ENCODE measurements around the gene TNNC2.
"Not testable (repeated sequence)": the region's sequence is repeated elsewhere in the genome, so short reads cannot be mapped to it uniquely, and the experiment has no call there.

Gene TNNC2

GRCh38 chr20:45827030-45827652 is at the start of gene TNNC2:
Gene TNNC2 (minus strand): TSS chr20:45827312. CDS start chr20:45827248, 64 bp downstream.
- no peak for DNase-seq

- no peak for DNase-seq
Observed at GRCh38 chr20:45874576-45874975, 47.5 kb upstream of the TNNC2 start.

DNA sequence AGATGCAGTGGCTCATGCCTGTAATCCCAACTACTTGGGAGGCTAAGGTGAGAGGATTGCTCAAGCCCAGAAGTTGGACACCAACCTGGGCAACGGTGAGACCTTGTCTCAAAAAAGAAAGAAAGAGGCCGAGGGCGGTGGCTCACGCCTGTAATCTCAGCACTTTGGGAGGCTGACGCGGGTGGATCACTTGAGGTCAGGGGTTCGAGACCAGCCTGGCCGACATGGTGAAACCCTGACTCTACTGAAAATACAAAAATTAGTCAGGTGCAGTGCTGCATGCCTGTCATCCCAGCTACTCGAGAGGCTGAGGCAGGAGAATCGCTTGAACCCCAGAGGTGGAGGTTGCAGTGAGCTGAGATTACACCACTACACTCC is 47.0 kb upstream of the TNNC2 start:
- not testable (repeated sequence) for DNase-seq

DNA sequence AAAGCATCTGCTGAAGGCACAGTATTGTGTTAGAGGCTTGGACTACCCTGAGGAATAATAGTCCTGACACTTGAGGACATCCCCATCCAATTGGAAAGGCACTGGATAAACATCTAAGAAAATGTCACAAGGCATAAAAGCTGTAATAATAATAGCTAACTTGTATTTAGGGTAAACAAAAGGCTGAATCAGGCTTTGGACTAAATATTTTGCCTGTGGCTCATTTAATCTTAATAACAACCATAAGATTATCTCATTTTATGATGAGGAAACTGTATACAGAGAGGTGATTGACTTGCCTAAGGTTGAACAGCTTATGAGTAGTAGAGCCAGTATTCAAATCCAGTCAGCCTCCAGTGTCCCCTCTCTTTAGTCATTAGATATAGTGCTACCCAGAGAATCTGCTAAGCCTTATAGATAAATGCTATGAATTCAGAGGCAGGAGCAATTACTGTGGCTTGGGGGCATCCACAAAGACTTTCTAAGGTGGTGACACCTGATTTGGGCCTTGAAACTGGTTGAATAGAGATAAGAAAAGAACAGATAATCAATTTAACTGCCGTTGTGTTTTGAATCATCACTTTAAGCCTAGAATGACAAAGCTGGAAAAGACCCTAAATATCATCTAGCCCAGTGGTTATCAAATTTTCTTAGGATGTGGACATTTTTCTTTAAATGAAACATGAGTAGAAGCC is 46.4 kb upstream of the TNNC2 start:
- no peak for DNase-seq

DNA sequence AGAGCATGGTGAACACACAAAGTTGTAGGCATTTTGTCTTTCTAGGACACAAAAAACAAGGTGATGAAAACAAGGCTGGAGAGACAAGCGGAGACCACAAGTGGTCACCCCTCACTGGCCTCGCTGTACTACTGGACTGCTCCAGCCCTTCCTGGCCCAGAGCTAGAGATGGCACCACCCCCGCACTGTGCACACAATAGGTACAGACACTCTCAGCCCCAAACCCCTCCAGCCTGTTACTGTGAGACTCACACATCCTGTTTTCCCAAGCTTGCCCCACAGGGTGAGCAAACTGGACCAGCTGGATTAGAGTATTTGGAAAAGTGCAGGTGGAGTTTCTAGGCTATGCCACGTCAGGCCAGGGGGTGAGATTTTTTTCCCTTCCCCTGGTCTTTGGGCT is 45.5 kb upstream of the TNNC2 start:
- DNase-seq = no peak

GRCh38 chr20:45867819-45868176 is 40.7 kb upstream of the TNNC2 start:
- no peak for DNase-seq

GRCh38 chr20:45867136-45867818 is 40.2 kb upstream of the TNNC2 start:
- DNase-seq = no peak

- no peak for DNase-seq
Observed at GRCh38 chr20:45866454-45866853, 39.3 kb upstream of the TNNC2 start.

DNA sequence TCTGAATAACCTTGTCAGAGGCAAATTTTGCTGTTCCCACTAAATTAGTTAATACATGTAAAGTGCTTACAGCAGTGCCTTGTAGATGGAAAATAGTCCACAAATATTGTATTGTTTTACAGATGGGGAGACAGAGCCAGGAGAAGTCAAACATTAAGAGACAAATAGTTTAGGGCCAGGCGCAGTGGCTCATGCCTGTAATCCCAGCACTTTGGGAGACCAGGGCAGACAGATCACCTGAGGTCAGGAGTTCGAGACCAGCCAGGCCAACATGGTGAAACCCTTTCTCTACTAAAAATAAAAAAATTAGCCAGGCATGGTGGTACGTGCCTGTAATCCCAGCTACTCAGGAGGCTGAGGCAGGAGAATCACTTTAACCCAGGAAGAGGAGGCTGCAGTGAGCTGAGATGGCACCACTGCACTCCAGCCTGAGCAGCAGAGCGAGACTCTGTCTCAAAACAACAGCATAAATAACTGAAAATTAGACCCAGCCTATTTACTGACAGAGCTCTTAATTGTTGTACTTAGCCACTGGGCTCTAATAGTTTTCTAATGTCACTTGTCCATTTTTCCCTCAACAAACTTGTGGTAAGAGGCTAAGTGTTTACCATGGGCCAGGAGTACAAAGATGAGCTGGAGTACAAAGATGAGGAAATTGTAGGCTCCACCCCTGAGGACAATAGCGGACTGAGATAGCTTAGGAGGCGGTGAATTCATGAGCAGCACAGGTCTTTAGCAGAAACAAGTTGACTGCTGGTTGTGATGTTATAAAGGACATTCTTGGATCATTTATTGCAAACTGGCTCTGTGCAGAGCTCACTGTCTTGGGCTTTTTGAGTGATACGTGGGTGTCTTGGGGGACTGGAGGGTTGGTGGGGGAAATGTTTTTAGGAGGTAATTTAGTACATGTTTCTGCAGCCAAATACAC is 36.7 kb upstream of the TNNC2 start:
- no peak for DNase-seq

DNA sequence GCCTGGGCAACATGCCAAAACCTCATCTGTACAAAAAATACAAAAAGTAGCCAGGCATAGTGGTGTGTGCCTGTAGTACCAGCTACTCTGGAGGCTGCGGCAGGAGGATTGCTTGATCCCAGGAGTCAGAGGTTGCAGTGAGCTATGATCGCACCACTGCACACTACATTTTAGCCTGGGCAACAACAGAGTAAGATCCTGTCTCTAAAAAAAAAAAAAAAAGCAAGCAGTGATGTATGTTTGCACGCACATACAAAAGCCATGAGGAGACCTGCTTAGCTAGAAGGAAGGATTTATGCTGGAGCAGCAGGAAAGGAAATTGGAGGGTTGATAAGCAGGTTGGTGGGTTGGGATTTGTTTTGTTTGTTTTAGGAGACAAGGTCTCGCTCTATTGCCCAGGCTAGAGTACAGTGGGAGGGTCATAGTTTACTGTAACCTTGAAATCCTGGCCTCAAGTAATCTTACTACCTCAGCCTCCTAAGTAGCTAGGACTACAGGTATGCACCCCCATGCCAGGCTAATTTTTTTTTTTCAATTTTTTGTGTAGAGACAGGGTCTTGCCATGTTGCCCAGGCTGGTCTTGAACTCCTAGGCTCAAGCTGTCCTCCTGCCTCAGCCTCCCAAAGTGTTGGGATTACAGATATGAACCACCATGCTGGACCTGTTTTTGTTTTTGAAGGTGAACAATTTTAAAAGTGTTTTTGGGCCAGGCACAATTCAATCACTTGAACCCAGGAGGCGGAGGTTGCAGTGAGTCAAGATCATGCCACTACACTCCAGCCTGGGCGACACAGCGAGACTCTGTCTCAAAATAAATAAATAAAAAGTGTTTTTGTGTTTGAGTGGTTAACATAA is 34.3 kb upstream of the TNNC2 start:
- DNase-seq = no peak

DNA sequence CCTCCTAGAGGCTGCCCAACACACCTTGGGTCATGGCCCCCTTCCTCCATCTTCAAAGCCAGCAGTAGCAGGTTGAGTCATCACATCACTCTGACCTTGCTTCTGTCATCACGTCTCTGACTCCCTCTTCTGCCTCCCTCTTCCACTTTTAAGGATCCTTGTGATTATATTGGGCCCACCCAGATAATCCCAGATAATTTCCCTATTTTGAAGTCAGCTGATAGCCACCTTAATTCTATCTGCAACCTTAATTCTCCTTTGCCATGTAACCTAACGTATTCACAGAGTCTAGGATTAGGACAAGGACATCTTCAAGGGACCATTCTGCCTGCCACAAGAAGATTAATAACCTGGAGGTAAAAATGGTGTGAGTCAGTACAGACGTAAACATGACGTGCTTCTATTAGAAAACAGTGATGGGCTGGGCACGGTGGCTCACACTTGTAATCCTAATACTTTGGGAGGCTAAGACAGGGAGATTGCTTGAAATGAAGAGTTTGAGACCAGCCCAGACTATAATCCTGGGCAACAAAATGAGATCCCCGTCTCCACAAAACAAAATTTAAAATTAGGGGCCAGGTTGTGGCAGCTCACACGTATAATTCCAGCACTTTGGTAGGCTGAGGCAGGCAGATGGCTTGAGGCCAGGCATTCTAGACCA is 33.6 kb upstream of the TNNC2 start:
- DNase-seq = peak; percentile 35

- DNase-seq = no peak
Observed at GRCh38 chr20:45859916-45860315, 32.8 kb upstream of the TNNC2 start.

DNA sequence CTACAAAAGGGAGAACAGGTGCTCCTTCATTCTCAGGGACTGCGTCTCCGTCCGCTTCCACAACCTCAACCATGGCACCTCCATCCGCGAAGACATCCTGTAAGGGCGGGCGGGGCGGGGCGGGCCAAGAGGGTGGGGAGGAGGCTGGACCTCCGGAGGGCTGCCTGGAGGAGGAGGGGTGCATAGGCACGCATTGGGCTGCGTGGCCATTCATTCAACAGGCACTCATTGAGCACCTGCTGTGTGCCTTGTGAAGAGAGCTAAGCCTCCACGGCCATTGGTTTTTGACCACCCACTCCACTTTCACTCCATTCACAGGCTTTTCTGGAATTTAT is 30.7 kb upstream of the TNNC2 start:
- DNase-seq = no peak

GRCh38 chr20:45857114-45857881 is 30.2 kb upstream of the TNNC2 start, which contains the start of the genes ACOT8 and ZSWIM3:
Gene ACOT8 (minus strand): TSS chr20:45857392. CDS start chr20:45857315, 77 bp downstream.
Gene ZSWIM3 (plus strand): TSS chr20:45857614. CDS start chr20:45857826, 212 bp downstream.
- peak; percentile 98 for DNase-seq

GRCh38 chr20:45853484-45853883 is 26.4 kb upstream of the TNNC2 start:
- DNase-seq = no peak

- no peak for DNase-seq
Observed at GRCh38 chr20:45852326-45852725, 25.2 kb upstream of the TNNC2 start.

DNA sequence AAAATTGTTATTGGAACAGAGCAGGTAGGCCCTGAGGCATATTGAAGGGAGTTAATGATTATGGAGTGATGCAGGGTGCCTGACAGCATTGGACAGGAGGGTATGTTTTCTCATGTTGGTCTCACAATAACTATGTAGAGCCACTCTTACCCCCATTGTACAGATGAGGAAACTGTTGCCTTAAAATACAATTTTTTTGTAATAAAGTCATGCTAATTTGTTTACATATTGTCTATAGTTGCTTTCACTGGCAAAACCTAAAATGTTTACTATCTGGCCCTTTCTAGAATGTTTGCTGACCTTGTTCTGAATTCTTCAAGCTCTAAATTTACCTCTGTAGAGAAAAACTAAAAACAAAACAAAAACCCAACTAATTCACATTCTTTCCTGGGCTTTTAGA is 24.4 kb upstream of the TNNC2 start:
- DNase-seq = no peak

- no peak for DNase-seq
Observed at GRCh38 chr20:45850926-45851325, 23.8 kb upstream of the TNNC2 start.

GRCh38 chr20:45850238-45850637 is 23.1 kb upstream of the TNNC2 start:
- no peak for DNase-seq

DNA sequence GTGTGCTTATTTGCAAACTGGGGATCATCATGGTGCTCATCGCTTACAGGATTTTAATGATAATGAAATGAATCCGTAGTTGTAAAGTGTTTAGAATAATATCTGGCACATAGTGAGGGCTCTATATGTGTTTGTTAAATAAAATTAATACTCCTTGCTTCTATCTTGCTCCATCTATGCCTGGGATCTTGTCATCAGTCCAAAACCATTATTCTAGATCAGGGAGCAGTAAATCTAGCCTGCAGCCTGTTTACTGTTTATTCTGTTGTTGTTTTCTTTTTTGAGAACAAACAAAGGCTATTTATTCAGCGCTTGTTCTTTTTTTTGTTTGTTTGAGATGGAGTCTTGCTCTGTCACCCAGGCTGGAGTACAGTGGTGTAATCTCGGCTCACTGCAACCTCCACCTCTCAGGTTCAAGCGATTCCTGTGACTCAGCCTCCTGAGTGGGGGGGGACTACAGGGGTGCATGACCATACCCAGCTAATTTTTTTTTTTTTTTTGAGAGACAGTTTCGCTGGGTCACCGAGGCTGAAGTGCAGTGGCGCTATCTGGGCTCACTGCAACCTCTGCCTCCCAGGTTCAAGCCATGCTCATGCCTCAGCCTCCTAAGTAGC is 22.0 kb upstream of the TNNC2 start:
- DNase-seq = no peak

All from NCI-H1694 treated with DMSO at 0.1 percent for 48 hours (cell line).